Uterus (tissue), 4 donors: ENCODE measurements around the gene NEDD4. TPM values are rescaled to one million over a fixed set of nuclear protein-coding genes. Genes with fewer than 3 reads are reported as not detected.

Experiments used
- DNase-seq, 2 donors: peaks; one replicate each; pipeline ENCODE4 v3.0.0-alpha.2; 2019 to 2020
- H3K27ac ChIP-seq, 2 donors: fragments of 200-600 bp; sonication (generic); 1 replicate in 1 of 2; 2 replicates in 1 of 2; pipeline ENCODE4 v1.5.1; 2016 to 2018
- H3K27me3 ChIP-seq, 2 donors: fragments of 200-600 bp; sonication (generic); one replicate each; pipeline ENCODE4 v1.5.1; 2018 to 2019; ENCODE audit warnings: control low read depth in 1 of 2
- H3K36me3 ChIP-seq, 2 donors: fragments of 200-600 bp; sonication (generic); one replicate each; pipeline ENCODE4 v1.5.1; 2019; ENCODE audit warnings: control low read depth in 1 of 2
- H3K4me1 ChIP-seq, 2 donors: fragments of 200-600 bp; sonication (generic); one replicate each; pipeline ENCODE4 v1.5.1; 2018 to 2019; ENCODE audit warnings: control low read depth in 1 of 2
- H3K4me3 ChIP-seq, 2 donors: fragments of 200-600 bp; sonication (generic); 1 replicate in 1 of 2; 2 replicates in 1 of 2; pipeline ENCODE4 v1.5.1; 2018 to 2019; ENCODE audit warnings: mild to moderate bottlenecking in 1 of 2
- H3K9me3 ChIP-seq, 2 donors: fragments of 200-600 bp; sonication (generic); one replicate each; pipeline ENCODE4 v1.5.1; 2019; ENCODE audit warnings: control low read depth in 1 of 2
- POLR2A ChIP-seq, 2 donors: fragments of 450-650 bp; IDR thresholded peaks; one replicate each; pipeline ENCODE4 v1.6.1; 2016; ENCODE audit warnings: antibody characterized with exemption in 2 of 2, mild to moderate bottlenecking in 1 of 2, moderate library complexity in 1 of 2
- intact Hi-C: fragments of 100-400 bp; cut with DNase I; formaldehyde crosslinking; loops from one replicate; pipeline ENCODE4 v1.15.1; 2023; ENCODE audit warnings: low total_unique reads
- total RNA-seq, 4 donors: library from RNA; depleted of rRNA in 3 of 4; stranded (reverse); fragments of >200 nt in 3 of 4; gene quantifications; one replicate each; pipeline versions ENCODE4 v1.1.0 to v1.2.4, GENCODE V29; 2014 to 2023
- TF ChIP-seq, protein P1 (sequence below), 4 experiments: fragments of 200-600 bp in 2 of 4; fragments of 450-650 bp in 2 of 4; sonication (generic) in 2 of 4; IDR thresholded peaks; one replicate each; pipeline ENCODE4 v1.5.1; 2016 to 2019; ENCODE audit warnings: antibody characterized with exemption in 4 of 4, mild to moderate bottlenecking in 2 of 4, moderate library complexity in 1 of 4
- donor health status: DM: yes; HTN: yes; CAD: no.

NEDD4 gene
- total RNA-seq, 4 donors from 2014 or later = 13.3 to 44.0 (median 35.6) TPM

DNA sequence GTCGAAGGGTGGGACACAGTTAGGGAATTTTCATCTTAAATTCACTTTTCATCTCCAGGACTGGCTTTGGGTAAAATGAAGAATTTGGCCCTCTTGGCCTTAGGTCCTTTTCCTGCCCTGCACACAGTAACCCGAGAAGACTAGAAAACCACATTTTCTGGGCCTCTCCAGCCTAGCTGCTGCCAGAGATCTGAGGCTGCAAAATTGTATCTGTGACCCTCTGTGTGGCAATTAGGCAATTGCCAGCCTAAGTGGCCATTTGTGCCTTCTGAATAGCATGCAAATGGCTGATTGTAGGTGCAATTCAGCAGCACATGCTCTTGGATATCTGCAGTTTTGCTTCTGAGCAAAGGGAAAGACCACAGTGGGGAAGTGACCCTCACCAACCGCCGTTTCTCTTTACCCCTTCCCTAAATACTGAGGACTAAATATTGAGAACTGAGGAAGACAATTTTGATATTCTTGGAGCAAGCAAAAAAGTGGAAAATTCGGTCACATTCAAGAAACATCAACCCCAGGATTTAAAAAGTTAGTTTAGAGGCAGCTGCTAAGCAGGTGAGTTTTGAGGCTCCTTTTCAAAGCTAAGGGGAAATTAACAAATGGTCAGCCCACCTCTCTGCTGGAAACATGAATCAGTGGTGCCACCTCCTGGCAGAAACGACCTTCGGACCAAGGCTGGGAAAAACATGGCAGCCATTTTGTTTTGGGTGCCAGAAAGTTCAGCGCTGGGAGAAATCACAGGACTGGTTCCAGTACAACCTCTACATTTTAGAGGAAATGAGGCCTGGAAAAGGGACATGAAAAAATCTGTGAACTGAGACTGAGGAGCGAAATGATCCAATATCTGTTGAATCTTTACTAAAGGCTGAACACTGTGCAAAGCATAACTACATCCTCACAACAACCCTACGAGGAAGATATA lies 193.9 kb downstream of the NEDD4 start:
- intact Hi-C loops = no loop called here
- H3K4me1 ChIP-seq = no peaks in the 10 kb centered on the region
- peak in 1 of 2 donors; percentile 30 for DNase-seq

GRCh38 chr15:55796321-55796965 lies 197.0 kb downstream of the NEDD4 start:
- TF ChIP-seq, protein P1, sequence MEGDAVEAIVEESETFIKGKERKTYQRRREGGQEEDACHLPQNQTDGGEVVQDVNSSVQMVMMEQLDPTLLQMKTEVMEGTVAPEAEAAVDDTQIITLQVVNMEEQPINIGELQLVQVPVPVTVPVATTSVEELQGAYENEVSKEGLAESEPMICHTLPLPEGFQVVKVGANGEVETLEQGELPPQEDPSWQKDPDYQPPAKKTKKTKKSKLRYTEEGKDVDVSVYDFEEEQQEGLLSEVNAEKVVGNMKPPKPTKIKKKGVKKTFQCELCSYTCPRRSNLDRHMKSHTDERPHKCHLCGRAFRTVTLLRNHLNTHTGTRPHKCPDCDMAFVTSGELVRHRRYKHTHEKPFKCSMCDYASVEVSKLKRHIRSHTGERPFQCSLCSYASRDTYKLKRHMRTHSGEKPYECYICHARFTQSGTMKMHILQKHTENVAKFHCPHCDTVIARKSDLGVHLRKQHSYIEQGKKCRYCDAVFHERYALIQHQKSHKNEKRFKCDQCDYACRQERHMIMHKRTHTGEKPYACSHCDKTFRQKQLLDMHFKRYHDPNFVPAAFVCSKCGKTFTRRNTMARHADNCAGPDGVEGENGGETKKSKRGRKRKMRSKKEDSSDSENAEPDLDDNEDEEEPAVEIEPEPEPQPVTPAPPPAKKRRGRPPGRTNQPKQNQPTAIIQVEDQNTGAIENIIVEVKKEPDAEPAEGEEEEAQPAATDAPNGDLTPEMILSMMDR (IDR thresholded peaks at IDR 0.05) = no peak
- TF ChIP-seq POLR2A (IDR thresholded peaks at IDR 0.05) = no peak
- Histone ChIP-seq H3K4me1 (no peaks in the 10 kb centered on the region), H3K27ac (no peak overlapping the region), H3K36me3 (no peaks in the 10 kb centered on the region), H3K9me3 (no peaks in the 10 kb centered on the region), H3K4me3 (no peak overlapping the region), H3K27me3 (no peaks in the 10 kb centered on the region)
- no peak for DNase-seq
- intact Hi-C loops = no loop called here

More for the DNA sequence above, 193.9 kb downstream of the NEDD4 start:
- H3K27ac ChIP-seq = no peak overlapping the region
- H3K9me3 ChIP-seq = no peaks in the 10 kb centered on the region
- no peak overlapping the region for H3K4me3 ChIP-seq
- no peaks in the 10 kb centered on the region for H3K27me3 ChIP-seq
- H3K36me3 ChIP-seq = no peaks in the 10 kb centered on the region
- TF ChIP-seq, protein P1 (IDR thresholded peaks at IDR 0.05) = peak; percentile 23 to 41 (median 34)
- no peak for TF ChIP-seq POLR2A (IDR thresholded peaks at IDR 0.05)

DNA sequence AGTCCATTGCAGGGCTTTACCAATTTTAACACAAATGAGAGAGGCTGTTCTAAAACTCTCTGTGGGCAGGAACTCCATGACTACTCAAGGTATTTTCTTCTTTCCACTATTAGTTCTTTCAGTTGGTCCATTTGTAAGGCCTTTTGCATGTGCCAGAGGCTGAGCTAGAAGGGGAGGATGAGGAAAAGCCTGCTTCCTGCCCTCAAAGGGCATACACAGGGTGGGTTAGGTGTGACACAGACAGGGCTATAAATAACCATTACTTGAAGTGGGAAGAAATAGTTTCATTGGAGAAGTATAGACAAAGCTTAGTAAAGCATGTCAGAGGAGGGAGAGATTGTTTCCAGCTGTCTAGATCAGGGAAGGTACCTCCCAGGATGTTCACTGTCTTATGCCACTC lies 198.4 kb downstream of the NEDD4 start:
- H3K4me3 ChIP-seq = no peak overlapping the region
- no peaks in the 10 kb centered on the region for H3K36me3 ChIP-seq
- no peaks in the 10 kb centered on the region for H3K4me1 ChIP-seq
- intact Hi-C loops = no loop called here
- H3K9me3 ChIP-seq = no peaks in the 10 kb centered on the region
- H3K27ac ChIP-seq = no peak overlapping the region
- no peak for DNase-seq
- H3K27me3 ChIP-seq = no peaks in the 10 kb centered on the region
- TF ChIP-seq, protein P1 (IDR thresholded peaks at IDR 0.05) = no peak
- TF ChIP-seq POLR2A (IDR thresholded peaks at IDR 0.05) = no peak

- no peaks in the 10 kb centered on the region for H3K36me3 ChIP-seq
- H3K27ac ChIP-seq = no peak overlapping the region
- no peaks in the 10 kb centered on the region for H3K4me1 ChIP-seq
- no peak for DNase-seq
- no peak overlapping the region for H3K4me3 ChIP-seq
- intact Hi-C loops = no loop called here
- TF ChIP-seq, protein P1 (IDR thresholded peaks at IDR 0.05) = no peak
- no peak for TF ChIP-seq POLR2A (IDR thresholded peaks at IDR 0.05)
- H3K27me3 ChIP-seq = no peaks in the 10 kb centered on the region
- H3K9me3 ChIP-seq = no peaks in the 10 kb centered on the region
These were observed 201.6 kb downstream of the NEDD4 start for GRCh38 chr15:55791551-55792400.
